A172 (cell line): Measurements from ENCODE around the gene RDM1. TPM values are rescaled to one million over a fixed set of nuclear protein-coding genes. Genes with fewer than 3 reads are reported as not detected.
"Not testable (repeated sequence)": the region's sequence is repeated elsewhere in the genome, so short reads cannot be mapped to it uniquely, and the experiment has no call there.

Experiments
- DNase-seq: peaks from one replicate; pipeline ENCODE4 v3.0.0-alpha.2; 2015; ENCODE audit warnings: low spot score
- total RNA-seq: library from RNA; depleted of rRNA; stranded (reverse); fragments of >200 nt; shearing (Covaris generic); gene quantifications from 2 replicates; pipeline ENCODE4 v1.2.3, GENCODE V29; 2014; rRNA removed

Gene RDM1
- total RNA-seq, result 7.1 and 8.1 TPM in 2 replicates

GRCh38 chr17:35930211-35931065 lies at the start of gene RDM1:
TSS of gene RDM1 (minus strand) at chr17:35930773. CDS start at chr17:35930727, 46 bp downstream.
- peak; percentile 81 for DNase-seq

GRCh38 chr17:35978346-35978745 lies 47.8 kb upstream of the RDM1 start:
- DNase-seq, result no peak

- DNase-seq, result no peak
Measured at GRCh38 chr17:35977509-35977908, 46.9 kb upstream of the RDM1 start.

GRCh38 chr17:35973333-35974260 lies 43.0 kb upstream of the RDM1 start:
- no peak for DNase-seq

- no peak for DNase-seq
Measured at GRCh38 chr17:35972945-35973332, 42.4 kb upstream of the RDM1 start.

- no peak for DNase-seq
Measured at GRCh38 chr17:35972535-35972934, 42.0 kb upstream of the RDM1 start.

GRCh38 chr17:35972066-35972465 lies 41.5 kb upstream of the RDM1 start:
- DNase-seq, result no peak

- DNase-seq, result peak; percentile 71
Measured at GRCh38 chr17:35969558-35970380, 39.2 kb upstream of the RDM1 start.

- DNase-seq, result no peak
Measured at GRCh38 chr17:35968520-35969054, 38.0 kb upstream of the RDM1 start.

- DNase-seq, result no peak
Measured at GRCh38 chr17:35965272-35965671, 34.7 kb upstream of the RDM1 start.

GRCh38 chr17:35963663-35964062 lies 33.1 kb upstream of the RDM1 start:
- no peak for DNase-seq

GRCh38 chr17:35953720-35954119 lies 23.1 kb upstream of the RDM1 start:
- no peak for DNase-seq

- DNase-seq, result no peak
Measured at GRCh38 chr17:35949401-35949800, 18.8 kb upstream of the RDM1 start.

GRCh38 chr17:35948092-35948491 lies 17.5 kb upstream of the RDM1 start:
- DNase-seq, result no peak

- DNase-seq, result peak; percentile 72
Measured at GRCh38 chr17:35947156-35947585, 16.6 kb upstream of the RDM1 start.

GRCh38 chr17:35944151-35944550 lies 13.6 kb upstream of the RDM1 start:
- peak; percentile 25 for DNase-seq

- DNase-seq, result no peak
Measured at GRCh38 chr17:35943537-35943936, 13.0 kb upstream of the RDM1 start, which contains the start of gene LYZL6. TSS of gene LYZL6 (minus strand) at chr17:35943713. CDS start at chr17:35939356, 4,357 bp downstream.

- no peak for DNase-seq
Measured at GRCh38 chr17:35942588-35943186, 12.1 kb upstream of the RDM1 start.

GRCh38 chr17:35938492-35938891 lies 7.9 kb upstream of the RDM1 start:
- DNase-seq, result not testable (repeated sequence)

- DNase-seq, result no peak
Measured at GRCh38 chr17:35936063-35936462, 5.5 kb upstream of the RDM1 start.

GRCh38 chr17:35934760-35935159 lies 4.2 kb upstream of the RDM1 start:
- DNase-seq, result no peak
